Stimulated activated CD8-positive, alpha-beta memory T cell treated with anti-CD3 and anti-CD28 coated beads, Interleukin-12 subunit alpha, Interleukin-12 subunit beta, amount 100 ng/mL, for 24 hours (primary cell): ENCODE results near the gene BID.
"Not testable (repeated sequence)": the region's sequence is repeated elsewhere in the genome, so short reads cannot be mapped to it uniquely, and the experiment has no call there.

ENCODE experiments used
- DNase-seq: peaks from one replicate; pipeline ENCODE4 v3.0.0-alpha.2; 2020; ENCODE audit errors: extremely low read depth

Gene BID

GRCh38 chr22:17703811-17704210 is 70.5 kb downstream of the BID start:
- no peak for DNase-seq

GRCh38 chr22:17700778-17701177 is 73.5 kb downstream of the BID start:
- DNase-seq, result no peak

DNA sequence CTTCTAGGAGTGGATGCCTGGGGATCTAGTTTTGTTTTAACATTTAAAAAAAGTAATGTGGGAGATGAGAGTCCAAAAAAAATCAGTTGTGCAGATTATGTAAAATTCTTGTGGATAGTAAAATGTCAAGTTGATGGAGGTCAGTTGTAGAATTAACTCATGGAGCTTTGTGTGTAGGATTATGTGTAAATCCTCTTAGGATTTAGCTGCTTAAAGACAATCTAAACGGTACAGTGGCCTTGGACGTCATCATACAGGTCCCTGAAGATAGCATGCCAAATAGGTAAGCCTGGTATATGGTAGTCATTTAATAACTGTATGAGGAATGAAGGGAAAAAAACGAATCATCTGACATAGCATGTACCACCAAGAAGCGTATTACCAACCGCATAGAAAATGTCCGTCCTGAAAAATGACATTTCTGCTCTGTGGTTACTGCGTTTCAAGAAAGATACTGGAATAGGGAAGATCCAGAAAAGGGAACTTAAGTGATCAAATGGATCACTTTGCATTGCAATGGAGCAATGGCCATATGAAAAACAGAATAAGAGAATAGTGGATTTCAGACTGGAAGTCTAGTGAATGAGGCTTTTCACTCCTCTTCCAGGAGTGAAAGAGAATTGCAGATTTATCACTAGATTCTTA is 74.5 kb downstream of the BID start:
- DNase-seq, result no peak

DNA sequence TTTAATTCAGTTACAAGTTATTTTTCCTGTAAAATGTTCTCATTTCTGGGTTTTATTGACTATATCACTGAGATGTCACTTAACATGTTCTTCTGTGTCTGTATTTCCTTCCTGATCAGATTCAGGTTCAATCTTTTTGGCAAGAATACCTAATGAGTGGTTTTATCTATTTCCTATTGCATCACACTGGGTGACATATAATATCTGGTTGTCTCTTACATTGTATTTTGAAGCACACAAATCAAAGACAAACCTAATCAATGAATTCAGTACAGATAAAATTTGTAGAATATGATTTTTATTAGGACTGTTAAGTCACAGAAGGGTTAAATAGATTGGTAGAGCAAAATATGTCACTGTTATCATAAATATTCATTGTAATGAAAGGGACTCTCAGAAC is 75.3 kb downstream of the BID start:
- no peak for DNase-seq

DNA sequence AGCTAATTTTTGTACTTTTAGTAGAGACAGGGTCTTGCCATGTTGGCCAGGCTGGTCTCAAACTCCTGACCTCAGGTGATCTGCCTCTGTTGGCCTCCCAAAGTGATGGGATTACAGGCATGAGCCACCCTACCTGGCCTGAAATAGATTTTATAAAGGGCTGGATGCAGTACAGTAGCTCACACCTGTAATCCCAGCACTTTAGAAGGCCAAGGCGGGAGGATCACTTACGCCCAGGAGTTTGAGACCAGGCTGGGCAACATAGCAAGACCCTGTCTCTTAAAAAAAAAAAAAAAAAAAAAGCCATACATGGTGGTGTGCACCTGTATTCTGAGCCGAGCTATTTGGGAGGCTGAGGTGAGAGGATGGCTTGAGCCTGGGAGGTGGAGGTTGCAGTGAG is 76.0 kb downstream of the BID start:
- DNase-seq, result not testable (repeated sequence)

- not testable (repeated sequence) for DNase-seq
Measured at GRCh38 chr22:17697196-17697595, 77.1 kb downstream of the BID start.

DNA sequence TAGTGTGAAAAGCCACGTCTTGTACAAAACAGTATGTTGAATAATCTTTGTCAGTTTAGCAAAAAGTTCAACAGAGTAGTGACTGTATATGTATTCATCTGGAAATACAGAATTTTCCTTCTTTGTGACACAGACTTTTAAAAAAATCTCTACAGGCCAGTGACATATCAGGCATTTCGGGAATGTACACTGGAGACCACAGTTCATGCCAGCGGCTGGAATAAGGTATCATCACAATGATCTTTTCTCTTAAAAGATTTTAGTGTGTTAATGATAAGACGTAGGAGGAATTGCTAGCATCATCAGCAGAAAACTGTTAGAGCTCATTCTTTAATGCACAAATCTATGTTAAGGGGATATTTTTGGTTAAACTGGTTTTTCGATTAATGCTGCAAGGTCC is 78.3 kb downstream of the BID start:
- DNase-seq, result no peak

DNA sequence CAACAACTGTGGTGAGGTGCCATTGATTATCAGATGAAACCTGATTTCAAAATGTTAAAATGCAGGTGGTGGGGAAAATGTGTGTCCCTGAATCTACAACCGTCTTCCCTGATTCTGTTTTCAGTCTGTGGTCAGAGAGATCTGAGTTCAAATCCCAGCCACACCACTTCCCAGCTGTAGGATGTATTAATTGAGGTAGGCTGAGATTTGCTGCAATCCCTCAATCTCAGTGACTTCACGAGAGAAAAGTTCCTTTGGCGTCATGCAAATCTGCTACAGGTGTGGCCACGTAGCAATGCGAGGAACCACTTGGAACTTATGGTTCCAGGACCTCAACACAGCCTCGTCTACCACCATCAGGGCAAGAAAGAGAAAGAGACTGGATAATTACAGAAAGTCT is 79.5 kb downstream of the BID start:
- DNase-seq, result no peak

GRCh38 chr22:17694193-17694592 is 80.1 kb downstream of the BID start:
- DNase-seq, result no peak

DNA sequence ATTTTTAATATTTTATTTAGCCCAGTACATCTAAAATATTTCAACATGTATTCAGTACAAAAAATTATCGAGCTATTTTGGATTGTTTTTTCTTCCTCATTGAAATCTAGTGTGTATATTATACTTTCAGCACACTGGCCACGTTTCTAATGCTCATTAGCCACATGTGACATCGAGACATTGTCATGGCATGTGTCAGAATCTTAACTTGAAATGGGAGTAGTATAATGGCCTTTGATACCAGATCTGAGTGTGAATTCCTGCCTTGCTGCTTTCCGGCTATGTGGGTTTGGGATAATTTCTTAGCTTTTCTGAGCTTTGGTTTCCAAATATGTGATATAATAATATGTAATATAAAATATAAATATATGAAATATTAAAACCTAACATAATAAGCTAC is 81.4 kb downstream of the BID start:
- DNase-seq, result no peak

- no peak for DNase-seq
Measured at GRCh38 chr22:17684245-17684644, 90.0 kb downstream of the BID start.
